Stimulated activated naive CD8-positive, alpha-beta T cell treated with anti-CD3 and anti-CD28 coated beads, Interleukin-15, Interleukin-2, amounts not matched to agents 100 ng/mL and 50 ng/mL, for 24 hours (primary cell): ENCODE measurements around the gene IL1RN.
"Not testable (repeated sequence)": the region's sequence is repeated elsewhere in the genome, so short reads cannot be mapped to it uniquely, and the experiment has no call there.

Experiments used
- H3K27ac Mint-ChIP-seq: one replicate; pipeline ENCODE4 v1.8.0; 2021; ENCODE audit warnings: mild to moderate bottlenecking, mixed read lengths
- H3K27me3 Mint-ChIP-seq: one replicate; pipeline ENCODE4 v1.8.0; 2021; ENCODE audit warnings: mixed read lengths
- H3K36me3 Mint-ChIP-seq: one replicate; pipeline ENCODE4 v1.8.0; 2021; ENCODE audit warnings: low read depth, mixed read lengths
- H3K4me1 Mint-ChIP-seq: one replicate; pipeline ENCODE4 v1.8.0; 2021; ENCODE audit warnings: low read depth, mixed read lengths
- H3K4me3 Mint-ChIP-seq: one replicate; pipeline ENCODE4 v1.8.0; 2021; ENCODE audit warnings: mild to moderate bottlenecking, mixed read lengths
- H3K9me3 Mint-ChIP-seq: one replicate; pipeline ENCODE4 v1.8.0; 2021; ENCODE audit warnings: mixed read lengths

Gene IL1RN

GRCh38 chr2:113093613-113093977, 33.8 kb upstream of the IL1RN start:
- Mint-ChIP-seq H3K27me3 (no peaks in the 10 kb centered on the region), H3K4me3 (no peak overlapping the region), H3K36me3 (peaks cover 4% of the 10 kb centered on the region), H3K27ac (no peak overlapping the region), H3K4me1 (peaks cover 17% of the 10 kb centered on the region), H3K9me3 (peaks cover 15% of the 10 kb centered on the region)

GRCh38 chr2:113096306-113096705, 31.1 kb upstream of the IL1RN start:
- not testable (repeated sequence) for H3K4me3 Mint-ChIP-seq, H3K36me3 Mint-ChIP-seq, H3K27ac Mint-ChIP-seq, H3K27me3 Mint-ChIP-seq
- Mint-ChIP-seq H3K9me3 (peaks cover 15% of the 10 kb centered on the region), H3K4me1 (peaks cover 22% of the 10 kb centered on the region)

GRCh38 chr2:113096842-113097618, 30.4 kb upstream of the IL1RN start:
- H3K27ac Mint-ChIP-seq, H3K36me3 Mint-ChIP-seq, H3K27me3 Mint-ChIP-seq: not testable (repeated sequence)
- Mint-ChIP-seq H3K9me3 (peaks cover 15% of the 10 kb centered on the region), H3K4me3 (peak overlapping the region; percentile 10), H3K4me1 (peaks cover 25% of the 10 kb centered on the region)

GRCh38 chr2:113098041-113098440, 29.4 kb upstream of the IL1RN start:
- Mint-ChIP-seq H3K4me1 (peaks cover 35% of the 10 kb centered on the region), H3K27me3 (no peaks in the 10 kb centered on the region), H3K27ac (peak overlapping the region; percentile 71), H3K4me3 (peak overlapping the region; percentile 10), H3K9me3 (peaks cover 25% of the 10 kb centered on the region), H3K36me3 (peaks cover 9% of the 10 kb centered on the region)

- H3K36me3 Mint-ChIP-seq = peaks cover 10% of the 10 kb centered on the region
- H3K9me3 Mint-ChIP-seq = peaks cover 26% of the 10 kb centered on the region
- H3K27me3 Mint-ChIP-seq = no peaks in the 10 kb centered on the region
- peak overlapping the region; percentile 10 for H3K4me3 Mint-ChIP-seq
- peak overlapping the region; percentile 71 for H3K27ac Mint-ChIP-seq
- peaks cover 40% of the 10 kb centered on the region for H3K4me1 Mint-ChIP-seq
These were observed 28.9 kb upstream of the IL1RN start for GRCh38 chr2:113098532-113098931.

GRCh38 chr2:113102133-113102532, 25.3 kb upstream of the IL1RN start:
- H3K27ac Mint-ChIP-seq = peak overlapping the region; percentile 93
- peaks cover 10% of the 10 kb centered on the region for H3K36me3 Mint-ChIP-seq
- H3K4me3 Mint-ChIP-seq = no peak overlapping the region
- H3K4me1 Mint-ChIP-seq = peaks cover 62% of the 10 kb centered on the region
- peaks cover 28% of the 10 kb centered on the region for H3K9me3 Mint-ChIP-seq
- H3K27me3 Mint-ChIP-seq = peaks cover 3% of the 10 kb centered on the region

GRCh38 chr2:113103277-113103676, 24.1 kb upstream of the IL1RN start:
- Mint-ChIP-seq H3K4me1 (peaks cover 51% of the 10 kb centered on the region), H3K27me3 (peaks cover 4% of the 10 kb centered on the region), H3K4me3 (no peak overlapping the region), H3K36me3 (peaks cover 5% of the 10 kb centered on the region), H3K9me3 (peaks cover 20% of the 10 kb centered on the region), H3K27ac (peak overlapping the region; percentile 93)

- Mint-ChIP-seq H3K27me3 (peaks cover 9% of the 10 kb centered on the region), H3K4me3 (peak overlapping the region; percentile 19), H3K4me1 (peaks cover 53% of the 10 kb centered on the region), H3K9me3 (peaks cover 19% of the 10 kb centered on the region), H3K27ac (peak overlapping the region; percentile 93), H3K36me3 (peaks cover 5% of the 10 kb centered on the region)
These were observed 23.3 kb upstream of the IL1RN start for GRCh38 chr2:113104054-113104611.

GRCh38 chr2:113105047-113105785, 22.2 kb upstream of the IL1RN start:
- Mint-ChIP-seq H3K4me3 (peak overlapping the region; percentile 28), H3K9me3 (peaks cover 19% of the 10 kb centered on the region), H3K36me3 (peaks cover 5% of the 10 kb centered on the region), H3K27me3 (peaks cover 11% of the 10 kb centered on the region), H3K27ac (peak overlapping the region; percentile 93), H3K4me1 (peaks cover 56% of the 10 kb centered on the region)

- H3K9me3 Mint-ChIP-seq = no peaks in the 10 kb centered on the region
- no peak overlapping the region for H3K27ac Mint-ChIP-seq
- peaks cover 11% of the 10 kb centered on the region for H3K27me3 Mint-ChIP-seq
These were observed 16.3 kb upstream of the IL1RN start for GRCh38 chr2:113111121-113111520.

GRCh38 chr2:113111823-113112287, 15.5 kb upstream of the IL1RN start:
- Mint-ChIP-seq H3K36me3 (no peaks in the 10 kb centered on the region), H3K9me3 (no peaks in the 10 kb centered on the region), H3K27ac (no peak overlapping the region), H3K4me3 (no peak overlapping the region), H3K27me3 (peaks cover 11% of the 10 kb centered on the region), H3K4me1 (peaks cover 9% of the 10 kb centered on the region)

More at GRCh38 chr2:113111121-113111520, 16.3 kb upstream of the IL1RN start:
- peaks cover 9% of the 10 kb centered on the region for H3K4me1 Mint-ChIP-seq
- no peak overlapping the region for H3K4me3 Mint-ChIP-seq
- no peaks in the 10 kb centered on the region for H3K36me3 Mint-ChIP-seq

- Mint-ChIP-seq H3K4me1 (peaks cover 9% of the 10 kb centered on the region), H3K4me3 (no peak overlapping the region), H3K9me3 (no peaks in the 10 kb centered on the region), H3K27me3 (peaks cover 8% of the 10 kb centered on the region), H3K36me3 (no peaks in the 10 kb centered on the region), H3K27ac (no peak overlapping the region)
These were observed 15.0 kb upstream of the IL1RN start for GRCh38 chr2:113112441-113112840.

- H3K36me3 Mint-ChIP-seq = no peaks in the 10 kb centered on the region
- H3K4me1 Mint-ChIP-seq = peaks cover 9% of the 10 kb centered on the region
- no peaks in the 10 kb centered on the region for H3K9me3 Mint-ChIP-seq
These were observed 14.5 kb upstream of the IL1RN start for GRCh38 chr2:113112871-113113270.

GRCh38 chr2:113113807-113114206, 13.6 kb upstream of the IL1RN start:
- H3K36me3 Mint-ChIP-seq = no peaks in the 10 kb centered on the region
- H3K4me1 Mint-ChIP-seq = peaks cover 4% of the 10 kb centered on the region
- H3K27ac Mint-ChIP-seq = no peak overlapping the region
- no peak overlapping the region for H3K4me3 Mint-ChIP-seq
- H3K27me3 Mint-ChIP-seq = peaks cover 3% of the 10 kb centered on the region
- no peaks in the 10 kb centered on the region for H3K9me3 Mint-ChIP-seq

More at GRCh38 chr2:113112871-113113270, 14.5 kb upstream of the IL1RN start:
- H3K27ac Mint-ChIP-seq = no peak overlapping the region
- peaks cover 8% of the 10 kb centered on the region for H3K27me3 Mint-ChIP-seq
- no peak overlapping the region for H3K4me3 Mint-ChIP-seq
